ENCODE measurements around the gene GPR6.

GPR6 gene

GRCh38 chr6:109979033-109979921 is 1.2 kb downstream of the GPR6 start:
- H3K4me3 ChIP-seq (ENCODE audit: low read length): no peak overlapping the region
- TF ChIP-seq EZH2 (optimal IDR thresholded peaks at IDR 0.05; ENCODE audit: low read depth, low read length) (no peak), CTCF (IDR thresholded peaks at IDR 0.05; ENCODE audit: low read length) (no peak), EZH2phosphoT487 (IDR thresholded peaks at IDR 0.05; ENCODE audit: low read length) (no peak)

GRCh38 chr6:109984410-109984809 is 6.3 kb downstream of the GPR6 start:
- Histone ChIP-seq H3K9ac (ENCODE audit: low read length) (no peak overlapping the region), H3F3A (ENCODE audit: insufficient read depth, low read length) (no peaks in the 10 kb centered on the region), H3K27ac (ENCODE audit: low read length) (no peak overlapping the region), H3K79me2 (ENCODE audit: low read length) (no peaks in the 10 kb centered on the region), H3K9me3 (replicated peaks; ENCODE audit: insufficient read depth, low read length) (no peaks in the 10 kb centered on the region), H3K4me3 (ENCODE audit: low read length) (no peak overlapping the region), H2AFZ (ENCODE audit: low read length) (no peak overlapping the region), H3K27me3 (replicated peaks; ENCODE audit: insufficient read depth, low read length) (no peaks in the 10 kb centered on the region), H4K20me1 (ENCODE audit: insufficient read depth, low read length) (no peaks in the 10 kb centered on the region), H3K9me2 (replicated peaks; ENCODE audit: insufficient read depth, low read length) (no peaks in the 10 kb centered on the region), H3K4me2 (ENCODE audit: low read depth, low read length) (no peak overlapping the region), H3K4me1 (ENCODE audit: low read length) (no peaks in the 10 kb centered on the region), H3K36me3 (replicated peaks; ENCODE audit: insufficient read depth, low read length) (no peaks in the 10 kb centered on the region)
- TF ChIP-seq EZH2 (optimal IDR thresholded peaks at IDR 0.05; ENCODE audit: low read depth, low read length): no peak
- DNase-seq: no peak

More at GRCh38 chr6:109979033-109979921, 1.2 kb downstream of the GPR6 start:
- no peaks in the 10 kb centered on the region for H3K4me1 ChIP-seq (ENCODE audit: low read length)
- no peak overlapping the region for H3K4me2 ChIP-seq (ENCODE audit: low read depth, low read length)
- H3F3A ChIP-seq (ENCODE audit: insufficient read depth, low read length): no peaks in the 10 kb centered on the region
- DNase-seq: no peak
- H3K27me3 ChIP-seq (replicated peaks; ENCODE audit: insufficient read depth, low read length): no peaks in the 10 kb centered on the region
- no peaks in the 10 kb centered on the region for H3K79me2 ChIP-seq (ENCODE audit: low read length)
- H3K9me3 ChIP-seq (replicated peaks; ENCODE audit: insufficient read depth, low read length): no peaks in the 10 kb centered on the region
- no peaks in the 10 kb centered on the region for H4K20me1 ChIP-seq (ENCODE audit: insufficient read depth, low read length)
- no peaks in the 10 kb centered on the region for H3K36me3 ChIP-seq (replicated peaks; ENCODE audit: insufficient read depth, low read length)
- no peaks in the 10 kb centered on the region for H3K9me2 ChIP-seq (replicated peaks; ENCODE audit: insufficient read depth, low read length)
- no peak overlapping the region for H2AFZ ChIP-seq (ENCODE audit: low read length)
- no peak overlapping the region for H3K27ac ChIP-seq (ENCODE audit: low read length)
- H3K9ac ChIP-seq (ENCODE audit: low read length): no peak overlapping the region

- Histone ChIP-seq H3K9me2 (replicated peaks; ENCODE audit: insufficient read depth, low read length) (no peaks in the 10 kb centered on the region), H3K79me2 (ENCODE audit: low read length) (no peaks in the 10 kb centered on the region), H3K27me3 (replicated peaks; ENCODE audit: insufficient read depth, low read length) (no peaks in the 10 kb centered on the region), H3K36me3 (replicated peaks; ENCODE audit: insufficient read depth, low read length) (no peaks in the 10 kb centered on the region), H3K4me3 (ENCODE audit: low read length) (no peak overlapping the region), H3K4me2 (ENCODE audit: low read depth, low read length) (no peak overlapping the region), H3F3A (ENCODE audit: insufficient read depth, low read length) (no peaks in the 10 kb centered on the region), H3K9me3 (replicated peaks; ENCODE audit: insufficient read depth, low read length) (no peaks in the 10 kb centered on the region), H3K4me1 (ENCODE audit: low read length) (no peaks in the 10 kb centered on the region), H3K27ac (ENCODE audit: low read length) (no peak overlapping the region), H2AFZ (ENCODE audit: low read length) (no peak overlapping the region), H3K9ac (ENCODE audit: low read length) (no peak overlapping the region), H4K20me1 (ENCODE audit: insufficient read depth, low read length) (no peaks in the 10 kb centered on the region)
- TF ChIP-seq CTCF (IDR thresholded peaks at IDR 0.05; ENCODE audit: low read length): no peak
- DNase-seq: no peak
Measured at GRCh38 chr6:109987196-109987595, 9.1 kb downstream of the GPR6 start.
